ENCODE measurements around the gene NRF1.
"Not testable (repeated sequence)": the region's sequence is repeated elsewhere in the genome, so short reads cannot be mapped to it uniquely, and the experiment has no call there.

Gene NRF1

DNA sequence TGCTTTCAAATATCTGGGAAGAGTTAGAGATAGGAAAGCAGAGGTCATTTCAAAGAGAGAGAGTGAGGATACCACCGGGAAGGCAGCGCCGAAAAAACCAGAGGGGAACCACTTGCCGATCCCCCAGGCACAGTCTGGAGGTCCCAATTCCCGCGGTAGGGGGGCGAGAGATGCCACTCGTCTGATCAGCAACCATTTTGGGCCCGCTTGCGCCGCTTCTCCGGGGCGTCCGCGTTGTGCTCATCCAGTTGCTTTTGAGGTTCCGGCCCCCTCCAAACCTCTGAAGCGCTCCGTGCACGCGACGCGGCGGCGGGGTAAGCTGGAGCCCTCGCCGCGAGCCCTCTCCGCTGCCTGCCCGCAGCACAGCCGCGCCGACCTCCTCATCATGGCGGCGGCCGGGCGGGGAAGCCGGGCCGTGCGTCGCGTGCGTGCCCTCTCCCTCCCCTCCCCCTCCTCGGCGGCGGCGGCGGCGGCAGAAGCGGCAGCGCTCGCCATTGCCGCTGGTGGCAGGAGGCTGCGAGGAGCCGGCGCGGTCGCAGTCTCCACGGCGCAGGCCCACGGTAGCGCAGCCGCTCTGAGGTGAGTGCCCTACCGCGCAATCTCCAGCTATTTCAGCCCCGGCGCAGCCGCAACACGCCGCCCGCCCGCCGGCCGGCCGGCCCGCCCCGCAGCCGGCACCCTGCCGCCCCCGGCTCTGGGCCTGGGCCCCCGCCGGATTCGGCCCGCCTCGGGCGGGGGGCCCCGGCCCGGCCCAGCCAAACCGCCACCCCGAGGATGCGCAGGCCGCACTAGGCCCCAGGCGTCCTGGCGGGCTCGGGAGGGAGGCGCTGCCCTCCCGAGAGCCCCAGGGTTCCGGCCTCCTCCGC, at the start of gene NRF1:
TSS of gene NRF1 (plus strand) at position 475 of the 866 bp plus-strand sequence. CDS start 45,632 bp downstream, outside the sequence.
- peak; percentile 93 for DNase-seq (ENCODE audit: low read depth)
- TF ChIP-seq, protein P1, sequence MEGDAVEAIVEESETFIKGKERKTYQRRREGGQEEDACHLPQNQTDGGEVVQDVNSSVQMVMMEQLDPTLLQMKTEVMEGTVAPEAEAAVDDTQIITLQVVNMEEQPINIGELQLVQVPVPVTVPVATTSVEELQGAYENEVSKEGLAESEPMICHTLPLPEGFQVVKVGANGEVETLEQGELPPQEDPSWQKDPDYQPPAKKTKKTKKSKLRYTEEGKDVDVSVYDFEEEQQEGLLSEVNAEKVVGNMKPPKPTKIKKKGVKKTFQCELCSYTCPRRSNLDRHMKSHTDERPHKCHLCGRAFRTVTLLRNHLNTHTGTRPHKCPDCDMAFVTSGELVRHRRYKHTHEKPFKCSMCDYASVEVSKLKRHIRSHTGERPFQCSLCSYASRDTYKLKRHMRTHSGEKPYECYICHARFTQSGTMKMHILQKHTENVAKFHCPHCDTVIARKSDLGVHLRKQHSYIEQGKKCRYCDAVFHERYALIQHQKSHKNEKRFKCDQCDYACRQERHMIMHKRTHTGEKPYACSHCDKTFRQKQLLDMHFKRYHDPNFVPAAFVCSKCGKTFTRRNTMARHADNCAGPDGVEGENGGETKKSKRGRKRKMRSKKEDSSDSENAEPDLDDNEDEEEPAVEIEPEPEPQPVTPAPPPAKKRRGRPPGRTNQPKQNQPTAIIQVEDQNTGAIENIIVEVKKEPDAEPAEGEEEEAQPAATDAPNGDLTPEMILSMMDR (conservative IDR thresholded peaks at IDR 0.05; ENCODE audit: low read depth, low read length): no peak
- peak within 1 kb of the TSS; percentile 88 for H3K4me3 ChIP-seq (ENCODE audit: low read depth, low read length)

DNA sequence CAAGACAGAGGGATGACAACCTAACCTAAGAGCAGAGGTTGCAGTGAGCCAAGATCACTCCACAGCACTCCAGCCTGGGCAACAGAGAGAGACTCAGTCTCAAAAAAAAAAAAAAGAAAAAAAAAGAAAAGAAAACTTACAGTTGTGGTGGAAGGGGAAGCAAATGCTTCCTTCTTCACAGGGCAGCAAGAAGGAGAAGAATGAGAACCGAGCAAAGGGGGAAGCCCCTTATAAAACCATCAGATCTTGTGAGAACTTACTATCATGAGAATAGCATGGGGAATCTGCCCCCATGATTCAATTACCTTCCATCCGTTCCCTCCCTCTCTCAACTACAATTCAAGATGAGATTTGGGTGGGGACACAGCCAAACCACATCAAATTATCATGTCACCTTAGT, 45.2 kb upstream of the NRF1 start:
- not testable (repeated sequence) for DNase-seq (ENCODE audit: low read depth); H3K4me3 ChIP-seq (ENCODE audit: low read depth, low read length)

DNA sequence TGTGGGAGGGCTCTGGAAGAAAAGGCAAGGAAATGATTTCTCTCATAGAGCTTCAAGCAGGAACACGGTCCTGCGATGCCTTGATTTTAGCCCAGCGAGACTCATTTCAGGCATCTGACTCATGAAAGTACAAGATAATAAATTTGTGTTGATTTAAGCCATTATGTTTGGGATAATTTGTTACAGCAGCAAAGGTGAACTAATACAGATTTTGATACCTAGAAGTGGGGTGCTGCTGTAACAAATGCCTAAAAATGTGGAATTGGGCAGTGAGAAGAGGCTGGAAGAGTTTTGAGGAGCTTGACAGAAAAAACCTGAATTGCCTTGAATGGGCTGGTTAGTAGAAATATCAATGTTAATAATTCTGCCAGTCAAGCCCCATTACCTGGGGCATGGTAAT, 44.1 kb upstream of the NRF1 start:
- TF ChIP-seq, protein P1 (conservative IDR thresholded peaks at IDR 0.05; ENCODE audit: low read depth, low read length): no peak
- no peak for DNase-seq (ENCODE audit: low read depth)

DNA sequence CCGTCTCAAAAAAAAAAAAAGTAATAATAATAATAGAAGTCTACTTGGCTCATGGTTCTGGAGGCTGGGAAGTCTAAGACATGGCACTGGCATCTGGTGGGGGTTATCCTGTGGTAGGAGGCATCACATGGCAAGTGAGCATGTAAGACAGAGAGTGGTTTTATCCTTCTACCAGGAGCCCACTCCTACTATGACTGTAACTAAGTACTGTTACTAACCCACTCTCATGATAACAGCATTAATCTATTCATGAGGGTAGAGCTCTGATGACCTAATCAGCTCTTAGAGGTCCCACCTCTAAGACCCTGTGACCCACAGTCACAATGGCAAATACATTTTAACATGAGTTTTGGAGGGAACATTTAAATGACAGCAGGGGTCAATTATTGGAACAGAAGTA, 43.3 kb upstream of the NRF1 start:
- no peak for DNase-seq (ENCODE audit: low read depth)
- no peak overlapping the region for H3K4me3 ChIP-seq (ENCODE audit: low read depth, low read length)
- TF ChIP-seq, protein P1 (conservative IDR thresholded peaks at IDR 0.05; ENCODE audit: low read depth, low read length): no peak

More for the DNA sequence above, 44.1 kb upstream of the NRF1 start:
- H3K4me3 ChIP-seq (ENCODE audit: low read depth, low read length): no peak overlapping the region

DNA sequence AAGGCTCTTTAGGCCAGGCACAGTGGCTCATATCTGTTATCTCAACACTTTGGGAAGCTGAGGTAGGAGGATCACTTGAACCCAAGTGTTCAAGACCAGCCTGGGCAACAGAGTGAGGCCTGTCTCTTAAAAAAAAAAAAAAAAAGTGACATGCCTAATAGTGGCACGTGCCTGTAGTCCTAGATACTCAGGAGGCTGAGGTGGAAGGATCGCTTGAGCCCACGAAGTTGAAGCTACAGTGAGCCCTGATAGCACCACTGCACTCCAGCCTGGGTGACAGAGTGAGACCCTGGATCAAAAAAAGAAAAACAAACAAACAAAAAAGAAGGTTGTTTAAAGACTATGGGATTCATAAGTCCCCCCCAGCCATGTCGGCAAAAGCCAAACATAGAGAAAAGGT, 42.2 kb upstream of the NRF1 start:
- no peak for DNase-seq (ENCODE audit: low read depth)
- TF ChIP-seq, protein P1 (conservative IDR thresholded peaks at IDR 0.05; ENCODE audit: low read depth, low read length): no peak
- no peak overlapping the region for H3K4me3 ChIP-seq (ENCODE audit: low read depth, low read length)

DNA sequence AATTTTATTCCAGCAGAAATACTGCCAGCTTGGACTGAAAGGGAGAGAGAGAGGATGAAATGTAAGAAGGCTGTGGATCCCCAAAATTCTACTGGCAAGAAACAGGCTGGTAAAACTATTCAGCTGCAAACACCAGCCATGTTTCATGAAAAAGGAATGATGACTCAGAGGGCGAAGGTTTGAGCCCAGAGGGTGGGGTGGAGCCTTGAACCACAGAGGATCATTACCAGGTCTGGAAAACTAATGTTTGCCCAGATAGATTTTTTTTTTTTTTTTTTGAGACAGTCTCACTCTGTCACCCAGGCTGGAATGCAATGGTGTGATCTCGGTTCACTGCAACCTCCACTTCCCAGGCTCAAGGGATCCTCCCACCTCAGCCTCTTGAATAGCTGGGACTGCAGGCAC, 41.7 kb upstream of the NRF1 start:
- DNase-seq (ENCODE audit: low read depth): peak; percentile 53
- H3K4me3 ChIP-seq (ENCODE audit: low read depth, low read length): no peak overlapping the region
- TF ChIP-seq, protein P1 (conservative IDR thresholded peaks at IDR 0.05; ENCODE audit: low read depth, low read length): no peak

DNA sequence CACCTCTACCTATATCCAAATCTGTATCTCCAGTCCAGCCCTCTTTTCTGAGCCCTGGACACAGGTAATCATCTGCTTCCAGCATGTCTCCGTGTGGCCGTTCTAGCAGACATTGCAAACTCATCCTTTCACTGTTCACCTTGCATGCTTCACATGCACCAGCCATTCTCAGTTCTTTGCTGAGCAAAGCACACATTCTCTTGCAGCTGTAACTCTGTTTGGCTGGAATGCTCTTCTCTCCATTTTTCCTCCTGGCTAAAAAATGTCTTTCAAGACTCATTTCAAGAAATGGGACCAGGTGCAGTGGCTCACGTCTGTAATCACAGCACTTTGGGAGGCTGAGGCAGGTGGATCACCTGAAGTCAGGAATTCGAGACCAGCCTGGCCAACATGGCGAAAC, 40.3 kb upstream of the NRF1 start:
- TF ChIP-seq, protein P1 (conservative IDR thresholded peaks at IDR 0.05; ENCODE audit: low read depth, low read length): no peak
- no peak overlapping the region for H3K4me3 ChIP-seq (ENCODE audit: low read depth, low read length)
- no peak for DNase-seq (ENCODE audit: low read depth)

Data from choroid plexus epithelial cell (primary cell).